ENCODE measurements around the gene HHLA2.

HHLA2 gene

GRCh38 chr3:108333961-108334360, 37.6 kb downstream of the HHLA2 start:
- Histone ChIP-seq H3K4me2 (ENCODE audit: low read length) (no peak overlapping the region), H3K36me3 (ENCODE audit: insufficient read depth, low read length) (no peaks in the 10 kb centered on the region), H3F3A (ENCODE audit: insufficient read depth, low read length) (no peaks in the 10 kb centered on the region), H3K9ac (ENCODE audit: low read length) (no peak overlapping the region), H3K27me3 (ENCODE audit: insufficient read depth, low read length) (no peaks in the 10 kb centered on the region), H3K9me2 (ENCODE audit: low read depth, low read length) (no peaks in the 10 kb centered on the region), H3K27ac (ENCODE audit: low read depth, low read length, poor library complexity, severe bottlenecking) (no peak overlapping the region), H4K20me1 (ENCODE audit: insufficient read depth, low read length) (no peaks in the 10 kb centered on the region), H3K4me1 (ENCODE audit: insufficient read depth, low read length, severe bottlenecking) (no peaks in the 10 kb centered on the region), H3K9me3 (ENCODE audit: low read length) (no peaks in the 10 kb centered on the region), H3K79me2 (ENCODE audit: insufficient read depth, low read length) (no peaks in the 10 kb centered on the region), H3K4me3 (ENCODE audit: low read depth, low read length, poor library complexity, severe bottlenecking) (no peak overlapping the region), H2AFZ (ENCODE audit: low read length) (no peak overlapping the region)
- TF ChIP-seq CTCF (IDR thresholded peaks at IDR 0.05; ENCODE audit: low read length) (no peak), EZH2 (IDR thresholded peaks at IDR 0.05; ENCODE audit: borderline replicate concordance, low read length) (no peak)

- H3K36me3 ChIP-seq (ENCODE audit: insufficient read depth, low read length) = no peaks in the 10 kb centered on the region
- H3K4me3 ChIP-seq (ENCODE audit: low read depth, low read length, poor library complexity, severe bottlenecking) = no peak overlapping the region
- no peaks in the 10 kb centered on the region for H3K9me2 ChIP-seq (ENCODE audit: low read depth, low read length)
- H3K9me3 ChIP-seq (ENCODE audit: low read length) = no peaks in the 10 kb centered on the region
- H3K4me1 ChIP-seq (ENCODE audit: insufficient read depth, low read length, severe bottlenecking) = no peaks in the 10 kb centered on the region
- no peak overlapping the region for H3K27ac ChIP-seq (ENCODE audit: low read depth, low read length, poor library complexity, severe bottlenecking)
- TF ChIP-seq EZH2 (IDR thresholded peaks at IDR 0.05; ENCODE audit: borderline replicate concordance, low read length) (no peak), CTCF (IDR thresholded peaks at IDR 0.05; ENCODE audit: low read length) (no peak)
- no peaks in the 10 kb centered on the region for H4K20me1 ChIP-seq (ENCODE audit: insufficient read depth, low read length)
- no peak overlapping the region for H3K9ac ChIP-seq (ENCODE audit: low read length)
- H2AFZ ChIP-seq (ENCODE audit: low read length) = no peak overlapping the region
- no peak overlapping the region for H3K4me2 ChIP-seq (ENCODE audit: low read length)
- H3K27me3 ChIP-seq (ENCODE audit: insufficient read depth, low read length) = no peaks in the 10 kb centered on the region
- no peaks in the 10 kb centered on the region for H3F3A ChIP-seq (ENCODE audit: insufficient read depth, low read length)
- no peaks in the 10 kb centered on the region for H3K79me2 ChIP-seq (ENCODE audit: insufficient read depth, low read length)
These were observed 38.4 kb downstream of the HHLA2 start for GRCh38 chr3:108334701-108335100.

GRCh38 chr3:108338901-108339545, 42.7 kb downstream of the HHLA2 start:
- Histone ChIP-seq H3K4me2 (ENCODE audit: low read length) (no peak overlapping the region), H3K27ac (ENCODE audit: low read depth, low read length, poor library complexity, severe bottlenecking) (no peak overlapping the region), H3K9ac (ENCODE audit: low read length) (no peak overlapping the region), H2AFZ (ENCODE audit: low read length) (no peak overlapping the region), H3K4me3 (ENCODE audit: low read depth, low read length, poor library complexity, severe bottlenecking) (no peak overlapping the region), H3K9me3 (ENCODE audit: low read length) (no peaks in the 10 kb centered on the region), H3K27me3 (ENCODE audit: insufficient read depth, low read length) (no peaks in the 10 kb centered on the region), H3K36me3 (ENCODE audit: insufficient read depth, low read length) (no peaks in the 10 kb centered on the region), H3K9me2 (ENCODE audit: low read depth, low read length) (no peaks in the 10 kb centered on the region), H4K20me1 (ENCODE audit: insufficient read depth, low read length) (no peaks in the 10 kb centered on the region), H3K4me1 (ENCODE audit: insufficient read depth, low read length, severe bottlenecking) (no peaks in the 10 kb centered on the region), H3F3A (ENCODE audit: insufficient read depth, low read length) (no peaks in the 10 kb centered on the region), H3K79me2 (ENCODE audit: insufficient read depth, low read length) (no peaks in the 10 kb centered on the region)
- TF ChIP-seq CTCF (IDR thresholded peaks at IDR 0.05; ENCODE audit: low read length) = no peak
- TF ChIP-seq EZH2 (IDR thresholded peaks at IDR 0.05; ENCODE audit: borderline replicate concordance, low read length) = no peak
